Peyer's patch (tissue), 4 donors: ENCODE data around the gene ANKDD1A.

ENCODE experiments used
- CTCF ChIP-seq, 6 experiments: fragments of 450-650 bp in 4 of 6; fragments of 200-600 bp in 2 of 6; sonication (generic) in 1 of 6; IDR thresholded peaks; one replicate each; pipeline ENCODE4 v1.5.1; 2017 to 2019; ENCODE audit warnings: antibody characterized with exemption in 6 of 6, mild to moderate bottlenecking in 3 of 6, moderate library complexity in 1 of 6
- POLR2A ChIP-seq, 2 donors: fragments of 450-650 bp; IDR thresholded peaks; one replicate each; pipeline ENCODE4 v1.5.1; 2017; ENCODE audit warnings: antibody characterized with exemption in 2 of 2, mild to moderate bottlenecking in 2 of 2, moderate library complexity in 2 of 2

GRCh38 chr15:64930778-64931371 lies 19.2 kb downstream of the ANKDD1A start:
- no peak for TF ChIP-seq CTCF (IDR thresholded peaks at IDR 0.05)
- no peak for TF ChIP-seq POLR2A (IDR thresholded peaks at IDR 0.05)
